22Rv1 (cell line): ENCODE data around the gene EVC.

Experiments
- H3K27ac ChIP-seq: fragments of 450-650 bp; 2 replicates; pipeline ENCODE4 v1.5.1; 2017
- CTCF ChIP-seq: fragments of 450-650 bp; IDR thresholded peaks from 2 replicates; pipeline ENCODE4 v1.5.1; 2017; ENCODE audit warnings: mild to moderate bottlenecking
- ZFX ChIP-seq: fragments of 450-650 bp; IDR thresholded peaks from 2 replicates; pipeline ENCODE4 v1.6.1; 2017; ENCODE audit warnings: antibody characterized with exemption, borderline replicate concordance

The EVC gene

DNA sequence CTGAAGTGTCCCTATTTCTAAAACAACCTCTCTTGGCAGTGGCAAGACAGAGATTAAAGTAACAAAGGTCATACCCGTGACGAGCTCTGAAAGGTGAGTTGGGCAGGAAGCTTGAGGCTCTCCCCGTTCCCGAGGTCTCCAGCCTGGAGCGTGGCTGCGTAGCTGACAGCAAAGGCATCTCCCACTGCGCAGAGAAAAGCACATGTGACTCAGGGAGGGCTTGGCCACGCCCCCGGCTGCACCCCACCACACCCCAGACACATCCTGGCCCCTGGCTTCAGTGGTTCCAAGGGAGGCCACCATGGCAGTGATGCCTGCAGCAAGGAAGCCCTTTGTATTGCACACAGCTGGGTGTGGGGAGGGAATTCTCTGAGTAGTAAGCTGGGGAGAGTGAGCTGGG lies 25.7 kb upstream of the EVC start:
- TF ChIP-seq CTCF = no peak
- TF ChIP-seq ZFX = no peak
- no peak overlapping the region for H3K27ac ChIP-seq

DNA sequence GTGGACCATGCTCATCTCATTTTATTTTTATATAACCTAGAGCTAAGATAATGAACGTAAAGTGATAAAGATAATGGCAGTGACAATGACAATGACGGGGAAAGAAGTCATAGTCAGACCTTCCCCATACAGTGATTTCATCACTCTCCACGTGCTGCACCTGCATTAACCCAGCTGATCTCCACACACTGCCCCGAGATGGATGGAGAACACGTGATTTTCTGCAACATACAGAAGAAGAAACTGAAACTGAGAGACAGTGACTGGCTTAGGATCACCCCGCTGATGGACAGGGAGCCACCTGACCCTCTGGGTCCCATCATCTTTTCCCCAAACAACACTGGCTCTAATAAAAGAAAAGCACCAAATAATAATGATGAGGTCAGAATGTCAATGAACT lies 24.7 kb upstream of the EVC start:
- H3K27ac ChIP-seq = no peak overlapping the region
- TF ChIP-seq CTCF (no peak), ZFX (no peak)

DNA sequence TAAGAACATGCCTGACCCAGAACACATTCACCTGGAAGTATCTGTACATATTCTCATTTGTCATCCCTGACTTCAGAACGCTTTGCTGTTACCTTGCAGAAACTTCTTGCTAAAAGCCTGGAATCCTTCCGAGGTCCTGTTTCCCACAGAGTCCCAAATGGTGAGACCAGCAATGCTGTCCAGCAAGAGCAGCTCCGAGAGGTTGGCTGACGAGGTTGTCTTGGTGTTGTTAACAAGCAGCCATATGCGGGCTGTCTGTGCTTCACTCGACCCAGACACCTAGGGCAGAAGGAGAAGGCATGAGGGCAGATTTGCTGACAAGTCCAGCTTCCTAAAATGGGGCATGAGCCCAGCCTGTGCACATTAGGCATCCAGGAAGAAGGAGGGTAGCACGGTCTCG lies 21.9 kb upstream of the EVC start:
- TF ChIP-seq CTCF = no peak
- TF ChIP-seq ZFX = no peak
- no peak overlapping the region for H3K27ac ChIP-seq

DNA sequence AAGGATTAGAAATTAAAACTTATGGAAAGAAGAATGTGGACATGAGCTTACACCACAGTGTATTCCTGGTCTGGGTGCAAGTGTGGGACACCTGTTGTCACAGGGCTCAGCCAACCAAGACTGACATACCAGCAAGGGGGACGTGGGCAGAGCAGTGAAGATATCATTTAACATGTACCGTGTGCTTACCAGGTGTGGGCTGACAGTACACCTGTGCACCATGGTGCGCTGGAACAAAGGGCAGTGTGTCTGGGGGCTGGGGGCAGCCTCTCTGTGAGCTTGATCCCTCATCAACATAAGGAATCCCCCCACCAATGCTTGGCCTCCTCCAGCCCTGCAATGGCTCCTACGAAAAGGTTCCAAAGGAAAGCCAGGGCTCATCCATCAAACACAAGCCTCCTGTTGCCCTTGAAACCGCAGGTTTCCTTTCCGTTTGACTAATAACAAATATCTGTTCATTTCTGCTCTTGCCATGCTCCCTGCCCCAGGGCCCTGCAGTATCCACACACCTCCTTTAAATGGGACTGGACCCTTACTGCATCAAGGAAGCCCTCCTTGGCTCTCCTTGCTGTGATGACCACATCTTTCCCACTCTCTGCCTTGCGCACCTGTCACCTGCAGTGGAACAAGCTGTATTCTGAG lies 19.4 kb upstream of the EVC start:
- H3K27ac ChIP-seq = no peak overlapping the region
- no peak for TF ChIP-seq CTCF
- no peak for TF ChIP-seq ZFX

GRCh38 chr4:5693871-5694270 lies 17.1 kb upstream of the EVC start:
- H3K27ac ChIP-seq = no peak overlapping the region
- no peak for TF ChIP-seq CTCF
- no peak for TF ChIP-seq ZFX

- TF ChIP-seq CTCF (no peak), ZFX (no peak)
- no peak overlapping the region for H3K27ac ChIP-seq
Measured at GRCh38 chr4:5696341-5696740, 14.7 kb upstream of the EVC start.

DNA sequence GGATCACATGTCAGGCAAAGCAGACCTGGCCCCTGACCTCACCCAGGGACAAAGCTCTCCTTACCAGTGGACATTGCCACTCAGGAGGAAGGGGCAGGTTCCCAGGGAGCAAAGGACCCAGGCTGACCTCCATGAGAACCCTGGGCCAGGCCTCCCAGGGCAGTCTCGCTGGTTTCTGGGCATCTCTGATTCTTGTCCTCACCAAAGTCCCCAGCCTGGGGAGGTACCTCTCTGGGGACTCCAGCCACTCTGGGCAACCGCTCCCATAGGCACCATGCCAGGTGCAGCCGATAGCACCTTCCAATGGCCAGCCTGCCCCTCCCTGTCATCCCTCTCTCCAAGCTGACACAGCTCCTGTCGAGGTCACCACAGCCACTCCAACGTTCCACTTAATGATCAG lies 10.5 kb upstream of the EVC start:
- no peak overlapping the region for H3K27ac ChIP-seq
- TF ChIP-seq ZFX (no peak), CTCF (no peak)
